SW480 (cell line): ENCODE measurements around the gene LPP.
"Not testable (repeated sequence)": the region's sequence is repeated elsewhere in the genome, so short reads cannot be mapped to it uniquely, and the experiment has no call there.

Source experiments
- DNase-seq: peaks from one replicate; pipeline ENCODE4 v3.0.0-alpha.2; 2016; ENCODE audit warnings: low spot score

LPP gene

DNA sequence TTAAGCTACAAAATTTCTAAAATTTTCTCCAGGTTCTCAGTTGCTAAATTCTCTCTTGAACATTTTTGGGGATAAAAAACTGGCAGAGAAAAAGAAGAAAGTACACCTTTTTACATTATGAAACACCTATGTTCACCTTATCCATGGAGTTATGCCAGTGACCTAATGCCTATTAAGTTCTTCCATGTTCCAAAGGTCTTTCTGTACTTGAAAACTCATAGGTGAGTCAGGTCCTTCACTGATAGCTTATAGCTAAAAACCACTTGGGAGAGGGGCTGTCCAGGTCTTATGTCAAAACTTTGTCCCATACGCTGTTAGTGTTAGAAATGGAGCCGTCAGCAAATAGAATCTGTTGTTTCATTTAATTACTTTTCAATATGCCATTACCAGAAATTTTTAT, 530.3 kb downstream of the LPP start:
- DNase-seq = no peak

DNA sequence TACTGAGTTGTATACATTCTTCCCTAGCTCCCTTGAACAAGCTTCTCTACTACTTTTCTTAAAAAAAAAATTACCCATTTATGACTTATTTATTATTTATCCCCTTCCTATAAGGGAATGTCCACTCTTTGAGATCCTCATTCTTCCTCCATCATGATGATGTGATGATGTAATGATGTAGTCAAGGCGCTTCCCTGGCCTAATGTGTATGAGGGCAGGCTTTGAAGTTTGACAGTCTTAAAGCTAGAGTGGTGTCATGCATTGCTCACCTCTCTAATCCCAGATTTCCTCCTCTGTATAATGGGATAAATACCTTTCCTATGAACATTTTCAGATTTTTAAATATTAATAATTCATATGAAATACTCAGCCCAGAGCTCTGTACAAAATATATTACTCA, 531.8 kb downstream of the LPP start:
- no peak for DNase-seq

DNA sequence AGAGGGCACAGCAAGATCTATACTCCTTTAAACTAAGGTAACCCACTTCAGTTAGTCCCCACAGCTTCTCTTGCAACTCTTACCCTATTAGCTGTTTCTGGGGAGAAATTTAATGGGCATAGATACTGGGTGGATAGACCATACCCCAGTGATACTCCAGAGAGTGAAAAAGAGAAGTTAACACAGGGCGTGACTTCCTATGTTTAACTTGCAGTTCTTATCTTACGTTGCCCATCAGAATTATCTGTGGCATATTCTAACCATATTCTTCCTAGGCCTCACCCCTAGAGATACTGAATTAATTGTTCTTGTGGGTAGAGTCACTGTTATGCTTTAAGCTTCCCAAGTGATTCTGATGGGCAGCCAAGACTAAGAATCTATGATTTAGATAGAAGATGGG, 532.4 kb downstream of the LPP start:
- no peak for DNase-seq

DNA sequence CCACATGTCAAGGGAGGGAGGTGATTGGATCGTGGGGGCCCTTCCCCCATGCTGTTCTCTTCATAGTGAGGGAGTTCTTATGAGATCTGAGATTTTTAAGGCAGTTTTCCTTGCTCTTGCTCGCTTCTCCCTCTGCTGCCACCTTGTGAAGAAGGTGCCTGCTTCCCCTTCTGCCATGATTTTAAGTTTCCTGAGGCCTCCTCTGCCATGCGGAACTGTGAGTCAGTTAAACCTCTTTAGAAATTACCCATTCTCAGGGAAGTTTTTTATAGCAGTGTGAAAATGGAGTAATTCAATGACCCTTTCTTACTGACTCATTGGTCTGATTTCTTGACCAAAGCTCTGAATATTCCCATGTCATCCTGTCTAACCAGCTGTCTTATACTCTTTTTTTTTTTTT, 533.4 kb downstream of the LPP start:
- DNase-seq = no peak

DNA sequence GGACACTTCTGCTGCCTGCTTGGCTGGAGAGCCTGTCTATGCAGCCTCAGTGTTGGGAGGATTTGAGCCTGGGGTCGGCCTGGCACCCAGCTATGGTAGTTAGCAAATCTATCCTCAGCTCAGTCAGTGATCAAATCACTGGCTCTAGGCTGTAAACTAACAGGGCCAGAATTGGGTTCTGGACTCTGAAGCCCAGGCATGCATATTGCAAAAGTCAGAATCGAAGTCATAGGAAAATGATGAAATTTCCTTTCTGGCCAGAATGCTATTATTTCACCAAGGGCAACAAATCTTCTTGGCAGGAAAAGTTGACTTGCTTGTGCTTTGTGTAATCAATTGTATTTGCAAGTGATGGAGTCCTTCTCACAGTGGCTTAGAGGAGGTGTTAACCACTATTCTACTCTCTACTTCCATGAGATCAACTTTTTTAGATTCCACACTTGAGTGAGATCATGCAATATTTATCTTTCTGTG, 535.2 kb downstream of the LPP start:
- no peak for DNase-seq

DNA sequence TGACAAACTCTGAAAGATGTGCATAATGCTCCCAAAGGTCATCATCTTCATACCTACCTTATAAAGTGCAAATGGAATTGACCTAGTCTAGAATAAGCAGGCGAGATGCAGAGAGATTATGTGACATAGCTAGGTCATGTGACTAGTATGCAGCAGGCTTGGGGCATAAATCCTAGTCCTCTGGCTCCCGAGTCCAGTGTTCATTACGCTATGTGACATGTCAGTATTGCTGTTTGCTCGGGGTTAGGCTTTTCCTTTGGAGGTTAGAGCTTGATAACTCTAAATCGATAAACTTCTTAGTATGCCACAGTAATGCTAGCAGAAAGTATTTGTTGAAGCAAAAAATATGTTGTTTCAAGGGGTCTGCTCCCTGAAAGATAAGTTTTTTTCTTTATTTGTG, 536.1 kb downstream of the LPP start:
- no peak for DNase-seq

DNA sequence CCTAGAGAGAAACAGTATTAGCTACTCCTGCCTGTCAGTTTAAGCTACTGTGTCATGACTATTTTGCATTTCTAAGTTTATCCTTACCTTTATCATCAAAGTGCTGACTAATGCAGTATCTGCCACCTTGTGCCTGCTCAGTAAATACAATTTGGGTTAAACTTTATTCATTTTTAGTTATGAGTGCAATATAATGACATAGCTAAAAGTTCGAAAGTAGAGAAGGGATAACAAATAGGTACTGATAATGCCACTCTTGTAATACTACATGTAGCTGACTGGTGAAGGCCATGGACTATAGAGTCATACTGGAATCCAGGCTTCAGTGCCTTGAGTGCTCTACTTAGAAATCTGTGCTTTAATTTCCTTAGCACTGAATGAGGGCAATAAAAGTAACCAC, 537.0 kb downstream of the LPP start:
- no peak for DNase-seq

DNA sequence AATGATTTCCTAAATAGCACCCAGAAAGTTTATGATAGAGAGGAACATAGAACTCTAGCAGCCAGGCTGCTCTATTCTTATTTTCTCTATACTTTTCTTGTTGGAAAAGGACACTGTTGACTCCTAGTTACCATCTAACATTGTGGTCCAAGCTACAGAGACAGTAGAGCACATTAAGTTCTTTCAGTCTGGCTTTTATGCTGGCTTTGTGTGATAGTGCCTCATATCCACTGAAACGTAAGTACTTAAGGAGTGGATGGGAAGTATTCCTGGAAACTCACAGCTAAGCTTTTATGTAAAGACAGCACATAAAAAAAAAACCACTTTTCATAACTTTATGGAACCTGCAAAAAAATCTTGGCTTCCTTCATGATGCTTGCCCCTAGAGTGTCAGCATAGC, 537.7 kb downstream of the LPP start:
- DNase-seq = no peak

DNA sequence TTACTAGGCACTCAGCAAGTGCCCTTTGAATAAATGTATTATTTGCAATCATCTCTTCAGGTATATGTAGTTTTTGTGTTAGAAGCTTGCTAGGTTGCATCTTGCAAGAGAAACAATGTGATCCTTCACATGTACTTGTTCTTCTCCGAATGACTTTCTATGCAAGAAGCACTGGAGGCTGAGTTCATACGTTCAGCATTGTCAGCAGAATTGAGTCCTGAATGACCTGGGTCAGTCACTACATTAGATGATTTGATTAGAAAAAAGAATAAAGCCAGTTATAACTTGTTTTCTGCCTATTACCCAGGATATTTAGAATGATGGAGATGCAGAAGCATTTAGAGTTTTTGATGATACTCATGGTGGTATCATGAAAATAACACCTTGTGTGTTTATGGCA, 538.7 kb downstream of the LPP start:
- no peak for DNase-seq

DNA sequence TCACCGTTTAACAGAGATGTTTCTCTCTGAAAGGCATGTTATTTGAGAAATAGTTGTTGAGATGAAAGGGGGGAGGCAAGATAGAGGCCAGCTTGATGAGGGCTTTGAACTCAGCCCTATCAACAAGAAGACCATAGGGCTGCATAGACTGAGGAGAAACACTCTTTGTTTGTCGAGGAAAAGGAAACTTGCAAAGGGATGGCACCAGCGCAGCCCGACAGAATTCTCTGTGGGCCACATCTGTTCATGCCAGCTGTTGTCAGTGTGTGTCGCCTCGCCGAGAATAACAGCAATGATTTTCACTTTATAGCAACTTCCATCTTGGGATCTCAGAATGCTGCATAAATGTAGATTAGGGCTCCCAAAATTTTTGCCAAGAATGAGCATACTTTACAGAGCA, 539.5 kb downstream of the LPP start:
- no peak for DNase-seq

DNA sequence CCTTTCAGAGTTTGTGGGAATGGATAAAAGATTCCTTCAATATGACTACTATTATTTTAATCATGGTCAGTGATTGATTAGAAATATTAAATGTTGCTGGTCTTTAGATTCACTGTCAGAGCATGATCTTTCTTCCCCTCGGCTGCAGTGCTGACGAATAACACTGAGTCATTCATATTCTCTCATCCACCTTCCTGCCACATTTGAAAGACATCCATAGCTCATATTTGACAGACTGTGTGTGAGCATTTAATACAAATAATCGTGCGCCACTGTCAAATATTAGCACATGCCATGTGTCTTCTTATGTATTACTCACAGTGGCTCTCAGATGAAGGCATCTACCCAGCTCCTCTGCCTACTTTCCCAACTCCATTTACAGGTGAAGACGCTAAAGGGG, 541.3 kb downstream of the LPP start:
- no peak for DNase-seq

DNA sequence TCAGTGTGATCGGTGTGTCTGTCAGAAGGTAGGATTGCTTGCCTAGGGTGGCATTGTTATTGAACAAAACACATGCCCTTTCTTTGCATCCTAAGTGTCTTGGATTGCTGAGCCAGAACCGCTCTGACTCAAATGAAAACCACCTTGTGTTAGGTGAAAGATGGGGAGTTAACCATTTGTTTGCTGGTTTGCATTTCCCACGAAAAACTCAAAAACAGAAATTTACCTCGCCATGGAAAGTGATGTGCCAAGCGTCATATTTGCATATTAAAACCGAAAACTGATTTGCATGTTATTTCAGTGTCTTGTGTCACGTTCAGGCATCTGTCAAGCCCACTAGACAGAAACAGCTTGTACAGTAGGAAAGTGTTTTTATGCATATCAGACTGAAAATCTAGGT, 543.2 kb downstream of the LPP start:
- DNase-seq = no peak

DNA sequence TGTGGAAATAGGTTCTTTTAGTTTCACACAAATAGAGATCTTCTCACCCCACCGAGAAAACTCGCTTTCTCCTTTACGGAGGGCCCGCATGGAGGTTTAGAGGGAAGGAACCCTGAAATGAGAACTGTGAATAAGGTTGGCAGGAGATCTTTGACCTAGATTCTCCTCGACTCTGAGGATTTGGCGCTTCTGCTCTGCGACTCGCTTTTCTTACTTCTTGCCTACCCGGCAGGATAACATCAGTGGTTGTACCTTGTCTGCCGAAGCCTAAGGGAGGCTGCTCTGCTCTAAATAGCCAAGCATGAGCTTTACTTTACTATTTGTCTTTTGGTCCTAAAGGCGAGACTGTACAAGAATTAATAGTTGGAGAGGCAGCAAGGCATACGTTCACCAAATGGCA, 544.5 kb downstream of the LPP start:
- DNase-seq = no peak

DNA sequence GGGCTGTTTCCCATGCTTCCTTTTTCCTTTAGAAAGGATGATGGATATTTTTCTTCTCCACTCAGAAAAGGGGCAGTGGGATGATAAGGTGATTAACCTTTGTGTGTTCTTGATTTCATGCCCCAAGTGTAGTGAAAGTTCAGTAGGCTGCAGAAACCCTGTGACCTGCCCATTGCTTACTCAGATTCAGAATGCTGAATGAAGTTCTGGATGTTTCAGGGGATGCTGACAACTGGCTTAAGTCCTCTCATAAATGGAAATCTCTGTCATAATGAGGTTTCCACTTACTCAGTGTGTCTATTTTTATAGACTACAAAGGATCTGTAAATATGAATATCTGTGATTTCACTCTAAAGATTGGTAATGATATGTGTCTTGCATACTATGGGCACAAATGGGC, 546.5 kb downstream of the LPP start:
- no peak for DNase-seq

DNA sequence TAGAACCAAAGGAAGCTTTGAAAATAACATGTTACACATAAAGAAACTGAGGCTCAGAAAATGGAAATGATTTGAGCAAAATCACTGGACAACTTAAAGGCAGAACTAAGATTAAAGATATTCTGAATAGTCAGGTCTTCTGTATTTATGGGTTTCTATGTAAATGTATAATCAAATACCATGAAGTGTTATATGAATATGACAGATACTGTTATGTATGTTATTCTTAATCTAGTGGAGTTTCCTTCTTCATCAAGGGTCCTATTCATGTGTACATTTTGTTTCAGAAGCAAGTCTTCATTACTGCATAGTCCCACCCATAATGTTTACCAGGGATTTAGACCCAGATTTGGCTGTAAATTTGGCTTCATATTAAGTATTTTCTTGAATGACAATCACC, 547.0 kb downstream of the LPP start:
- no peak for DNase-seq

DNA sequence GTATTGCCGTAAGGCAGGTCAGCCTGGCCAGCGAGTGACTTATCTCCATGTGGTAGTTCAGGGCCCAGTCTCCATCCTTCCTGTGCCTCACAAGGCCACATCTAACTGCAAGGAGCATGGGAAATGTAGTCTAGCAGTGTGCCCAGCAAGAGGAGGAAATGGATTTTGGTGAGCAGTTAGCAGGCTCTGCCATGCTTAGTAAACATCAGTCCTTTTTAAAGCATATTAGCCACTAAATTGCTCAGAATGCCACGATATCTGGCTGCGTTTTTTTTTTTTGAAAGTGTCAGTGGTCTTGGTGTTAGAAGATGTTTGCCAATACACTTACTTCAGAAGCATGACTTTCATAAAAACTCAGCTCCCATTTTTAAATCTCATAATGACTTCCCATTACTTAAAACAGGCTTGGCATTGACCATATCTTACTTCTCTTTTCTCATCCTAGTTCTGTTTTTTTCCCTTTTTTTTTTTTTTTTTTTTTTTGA, 547.6 kb downstream of the LPP start:
- DNase-seq = no peak

DNA sequence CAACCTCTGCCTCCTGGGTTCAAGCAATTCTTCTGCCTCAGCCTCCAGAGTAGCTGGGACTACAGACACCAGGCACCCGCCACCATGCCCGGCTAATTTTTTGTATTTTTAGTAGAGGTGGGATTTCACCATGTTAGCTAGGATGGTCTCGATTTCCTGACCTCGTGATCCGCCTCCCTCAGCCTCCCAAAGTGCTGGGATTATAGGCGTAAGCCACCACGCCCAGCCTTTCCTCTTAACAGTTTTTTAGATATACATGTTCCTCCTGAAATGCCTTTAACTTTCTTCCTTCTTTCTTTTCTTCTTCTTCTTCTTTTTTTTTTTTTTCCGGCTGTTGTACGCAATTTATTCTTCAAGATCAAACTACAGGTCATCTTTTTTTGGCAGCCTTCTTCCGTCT, 548.1 kb downstream of the LPP start:
- not testable (repeated sequence) for DNase-seq

DNA sequence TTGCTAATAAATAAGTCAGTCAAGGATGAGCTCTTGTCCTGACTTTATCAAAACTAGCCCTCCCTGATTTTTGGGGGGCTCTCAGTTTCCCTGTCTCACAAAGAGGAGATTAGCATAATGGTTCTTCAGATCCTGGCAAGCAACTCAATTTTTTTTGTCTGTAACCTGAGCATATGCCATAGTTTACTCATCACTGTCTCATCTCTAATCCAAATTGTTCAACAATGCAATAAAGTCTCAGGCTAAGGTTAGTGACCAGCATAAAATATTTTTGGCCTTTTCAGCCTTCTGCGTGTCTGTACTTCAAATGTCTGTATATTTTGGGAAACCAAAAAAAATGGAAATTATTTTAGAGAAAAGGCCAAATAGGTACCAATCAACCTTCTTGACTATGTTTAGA, 552.2 kb downstream of the LPP start:
- no peak for DNase-seq

DNA sequence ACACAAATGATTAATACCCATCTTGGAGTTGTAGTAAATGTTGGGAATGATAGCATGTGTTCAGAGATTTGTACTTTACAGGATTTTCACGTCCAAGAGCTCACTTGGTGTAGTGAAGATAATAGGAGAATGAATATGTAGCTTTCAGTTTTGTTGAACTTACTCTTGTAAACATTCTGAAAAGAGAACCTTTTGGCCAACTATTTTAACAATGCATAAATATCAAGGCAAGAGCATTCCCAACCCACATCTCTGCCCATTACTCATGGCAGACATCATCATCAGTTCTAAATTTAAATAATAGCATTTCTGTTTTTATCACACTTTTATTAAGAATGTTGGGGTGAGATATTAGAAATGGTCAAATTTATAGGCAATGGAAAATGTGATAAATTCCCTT, 552.6 kb downstream of the LPP start:
- no peak for DNase-seq

DNA sequence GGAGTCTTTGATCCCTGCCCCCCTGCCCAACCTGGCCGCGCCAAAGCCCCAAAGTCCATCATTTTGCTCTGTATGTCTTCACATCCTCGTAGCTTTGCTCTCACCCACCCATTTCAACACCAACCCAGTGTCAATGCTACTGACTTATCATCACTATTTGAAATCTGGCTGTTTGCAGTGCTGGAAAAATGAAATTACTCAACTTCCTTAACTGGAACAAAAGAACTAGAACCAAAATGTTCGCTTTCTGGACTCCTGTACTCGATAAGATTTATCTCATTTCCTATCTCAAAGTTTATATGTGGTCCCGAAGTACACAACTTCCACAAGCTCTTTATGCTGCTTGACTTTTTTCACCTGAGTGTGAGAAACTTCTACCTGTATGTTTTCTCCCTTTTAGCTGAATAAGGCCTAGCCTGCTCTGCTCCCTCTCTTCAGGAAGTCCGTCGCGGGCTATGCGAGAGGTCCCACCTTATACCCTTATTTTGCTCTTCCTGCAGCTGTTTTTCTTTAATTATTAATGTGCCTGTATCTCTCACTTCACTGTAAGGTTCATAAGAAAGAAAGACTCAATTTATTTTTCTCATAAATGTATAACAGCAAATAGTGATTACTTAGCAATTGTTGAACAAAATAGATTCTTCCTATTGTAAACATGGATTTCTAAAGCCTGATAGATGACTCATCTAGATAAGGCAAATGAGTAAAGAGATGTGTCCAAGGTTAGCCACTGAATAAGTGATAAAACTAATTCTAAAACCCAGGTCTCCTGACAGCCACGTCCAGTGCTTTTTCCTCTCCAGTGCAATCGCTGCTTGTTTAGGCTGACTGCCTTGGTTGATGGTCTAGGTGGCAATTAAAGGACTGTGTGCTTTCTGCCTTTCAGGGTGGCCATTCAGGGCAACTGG, 553.7 kb downstream of the LPP start:
- no peak for DNase-seq

DNA sequence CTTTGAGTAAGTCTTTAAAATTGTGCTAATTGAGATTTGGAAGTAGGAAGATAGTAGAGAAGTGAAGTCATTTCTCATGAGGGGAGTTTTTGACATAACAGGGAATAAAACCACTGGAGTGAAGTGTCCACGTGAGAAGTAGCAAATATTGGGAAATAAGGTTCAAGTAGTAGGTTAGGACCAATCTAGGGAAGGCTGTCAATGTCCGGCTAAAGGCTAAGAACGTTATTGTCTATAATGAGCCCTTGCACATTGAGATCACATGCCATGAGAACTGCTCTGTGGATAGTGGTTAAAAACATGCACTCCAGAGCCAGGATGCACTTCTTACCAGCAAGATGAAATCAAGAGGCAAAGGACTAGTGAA, 557.9 kb downstream of the LPP start:
- no peak for DNase-seq

DNA sequence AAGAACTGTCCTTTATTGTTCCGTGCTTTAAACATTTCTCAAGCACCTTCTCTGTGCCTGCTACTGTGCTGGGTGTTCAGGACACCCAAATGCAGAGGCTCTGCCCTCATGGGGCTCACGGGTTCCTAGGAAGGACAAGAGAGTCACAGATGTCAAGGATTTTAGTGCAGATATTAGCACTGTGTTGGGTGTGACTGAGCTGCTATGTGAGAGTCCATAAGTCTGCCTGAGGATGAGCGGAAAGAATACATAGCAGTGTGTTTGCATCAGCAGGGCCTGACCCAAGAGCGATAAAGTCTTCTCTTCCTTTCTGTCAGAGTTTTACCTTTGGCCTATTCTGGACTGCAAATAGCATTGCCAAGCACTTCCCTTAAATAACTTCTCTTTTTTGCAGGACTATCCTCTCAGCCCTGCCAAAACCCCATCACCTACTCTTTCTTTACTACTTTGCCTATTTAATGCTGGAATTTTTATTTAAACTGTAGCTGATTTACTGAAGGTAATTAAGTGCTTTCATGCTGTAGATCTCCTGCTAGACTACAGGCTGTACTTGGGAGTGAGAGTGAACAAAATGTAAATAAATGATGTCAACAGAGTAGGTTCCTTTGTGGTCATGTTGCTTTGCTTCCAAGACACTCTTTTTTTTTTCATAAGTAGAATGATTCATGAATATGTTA, 558.4 kb downstream of the LPP start:
- DNase-seq = no peak

DNA sequence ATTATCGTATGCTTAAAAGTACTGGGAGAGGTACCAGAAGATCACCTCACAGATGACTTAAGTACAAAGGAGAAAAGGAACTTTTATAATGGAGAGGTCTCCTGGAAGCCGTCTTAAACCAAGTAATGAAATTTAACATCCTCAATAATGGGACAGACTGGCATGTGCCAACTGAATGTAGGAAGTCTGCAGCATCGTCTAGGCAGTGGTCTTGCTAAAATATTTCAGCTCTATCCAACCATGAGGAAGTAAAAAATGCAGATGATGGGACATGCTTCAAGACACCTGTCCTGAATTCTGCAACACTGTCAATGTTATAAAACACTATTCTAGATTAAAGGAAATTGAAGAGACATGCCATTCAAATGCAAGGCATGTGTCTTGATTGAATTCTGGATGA, 559.0 kb downstream of the LPP start:
- no peak for DNase-seq

DNA sequence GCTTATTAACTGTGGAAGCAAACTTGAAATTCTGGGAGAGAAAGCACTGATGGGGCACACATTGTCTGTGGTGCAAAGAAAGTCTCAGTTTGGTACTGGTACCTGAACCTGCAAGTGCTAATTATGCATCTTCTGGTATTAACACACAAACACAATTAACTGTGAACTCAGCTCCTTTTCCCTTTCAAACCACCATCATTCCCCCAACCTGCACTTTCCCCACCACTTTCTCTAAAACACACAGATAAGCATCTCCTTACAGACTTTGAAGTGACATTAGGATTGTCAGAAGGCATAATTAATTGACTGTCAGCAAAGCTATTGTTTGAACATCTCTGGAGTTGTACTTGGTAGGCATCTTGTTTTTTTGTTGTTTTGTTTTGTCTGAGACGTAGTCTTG, 565.6 kb downstream of the LPP start:
- DNase-seq = no peak
